Neural cell (in vitro differentiated cells): ENCODE results near the gene DZIP3.

Source experiments
- EZH2 ChIP-seq: fragments of 200-600, 300-800 bp; shearing (Covaris generic), sonication (generic); IDR thresholded peaks from 2 replicates; pipeline ENCODE4 v1.6.1; 2014; ENCODE audit warnings: antibody characterized with exemption, low read length, borderline replicate concordance, mild to moderate bottlenecking; ENCODE audit not compliant: insufficient read depth, poor library complexity, severe bottlenecking
- TF ChIP-seq, protein P1 (sequence below): fragments of 450-650 bp; IDR thresholded peaks from 2 replicates; pipeline ENCODE4 v1.5.1; 2014; ENCODE audit warnings: antibody characterized with exemption, mild to moderate bottlenecking, moderate library complexity; ENCODE audit not compliant: poor library complexity, severe bottlenecking

DNA sequence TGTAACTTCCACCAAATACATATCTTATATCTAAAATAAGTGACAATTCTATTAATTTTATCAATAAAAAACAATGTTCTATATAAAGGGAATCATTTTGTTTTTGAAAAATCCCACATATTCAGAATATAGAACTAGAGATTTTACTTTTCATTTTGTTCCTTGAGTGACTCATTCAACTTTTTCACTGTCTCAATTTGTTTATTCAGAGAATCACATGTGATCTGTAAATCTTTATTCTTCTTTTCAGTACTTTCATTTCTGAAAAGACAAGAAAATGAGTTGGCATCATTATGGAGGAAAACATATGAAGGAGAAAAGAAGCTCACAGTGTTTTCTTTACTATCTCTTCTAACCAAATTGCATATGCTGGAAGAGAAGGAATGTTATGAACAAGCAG is 35.3 kb upstream of the DZIP3 start:
- TF ChIP-seq EZH2: no peak
- TF ChIP-seq, protein P1, sequence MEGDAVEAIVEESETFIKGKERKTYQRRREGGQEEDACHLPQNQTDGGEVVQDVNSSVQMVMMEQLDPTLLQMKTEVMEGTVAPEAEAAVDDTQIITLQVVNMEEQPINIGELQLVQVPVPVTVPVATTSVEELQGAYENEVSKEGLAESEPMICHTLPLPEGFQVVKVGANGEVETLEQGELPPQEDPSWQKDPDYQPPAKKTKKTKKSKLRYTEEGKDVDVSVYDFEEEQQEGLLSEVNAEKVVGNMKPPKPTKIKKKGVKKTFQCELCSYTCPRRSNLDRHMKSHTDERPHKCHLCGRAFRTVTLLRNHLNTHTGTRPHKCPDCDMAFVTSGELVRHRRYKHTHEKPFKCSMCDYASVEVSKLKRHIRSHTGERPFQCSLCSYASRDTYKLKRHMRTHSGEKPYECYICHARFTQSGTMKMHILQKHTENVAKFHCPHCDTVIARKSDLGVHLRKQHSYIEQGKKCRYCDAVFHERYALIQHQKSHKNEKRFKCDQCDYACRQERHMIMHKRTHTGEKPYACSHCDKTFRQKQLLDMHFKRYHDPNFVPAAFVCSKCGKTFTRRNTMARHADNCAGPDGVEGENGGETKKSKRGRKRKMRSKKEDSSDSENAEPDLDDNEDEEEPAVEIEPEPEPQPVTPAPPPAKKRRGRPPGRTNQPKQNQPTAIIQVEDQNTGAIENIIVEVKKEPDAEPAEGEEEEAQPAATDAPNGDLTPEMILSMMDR: no peak
